Measurements from ENCODE around the gene HSD3B2. TPM values are rescaled to one million over a fixed set of nuclear protein-coding genes. Genes with fewer than 3 reads are reported as not detected.

Gene HSD3B2
- total and polyA plus RNA-seq, 2 donors: 0.42 to 0.80 TPM

DNA sequence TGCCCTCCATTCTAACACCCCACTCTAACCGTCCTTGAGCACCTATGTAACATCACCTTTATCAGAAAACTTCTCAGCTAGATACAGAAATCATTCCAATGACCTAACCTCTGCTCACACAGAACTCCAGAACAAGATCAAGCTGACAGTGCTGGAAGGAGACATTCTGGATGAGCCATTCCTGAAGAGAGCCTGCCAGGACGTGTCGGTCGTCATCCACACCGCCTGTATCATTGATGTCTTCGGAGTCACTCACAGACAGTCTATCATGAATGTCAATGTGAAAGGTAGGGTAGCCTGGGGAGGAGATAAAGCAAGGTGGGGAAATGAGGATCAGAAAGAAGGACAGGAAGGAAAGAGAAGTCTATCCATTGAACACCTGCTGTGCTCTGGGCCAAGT is 27.8 kb downstream of the HSD3B2 start:
- 94% methylated on average over 6 of the region's 6 CpGs for WGBS
- Histone ChIP-seq H3K27me3 (ENCODE audit: control insufficient read depth in 2 of 2, insufficient read depth in 1 of 2, low read length in 1 of 2) (no peaks in the 10 kb centered on the region), H3K4me3 (ENCODE audit: low read length in 2 of 2) (no peak overlapping the region), H3K9me3 (ENCODE audit: control insufficient read depth in 2 of 2, insufficient read depth in 1 of 2, low read length in 1 of 2) (no peaks in the 10 kb centered on the region), H3K4me1 (ENCODE audit: control insufficient read depth in 2 of 2, insufficient read depth in 2 of 2, low read length in 2 of 2) (no peaks in the 10 kb centered on the region), H3K36me3 (ENCODE audit: control insufficient read depth in 2 of 2, insufficient read depth in 2 of 2, low read length in 1 of 2) (no peaks in the 10 kb centered on the region), H3K27ac (ENCODE audit: low read depth in 1 of 2, low read length in 1 of 2) (no peak overlapping the region)
- DNase-seq (ENCODE audit: low read depth in 6 of 9, low spot score in 9 of 9): no peak

DNA sequence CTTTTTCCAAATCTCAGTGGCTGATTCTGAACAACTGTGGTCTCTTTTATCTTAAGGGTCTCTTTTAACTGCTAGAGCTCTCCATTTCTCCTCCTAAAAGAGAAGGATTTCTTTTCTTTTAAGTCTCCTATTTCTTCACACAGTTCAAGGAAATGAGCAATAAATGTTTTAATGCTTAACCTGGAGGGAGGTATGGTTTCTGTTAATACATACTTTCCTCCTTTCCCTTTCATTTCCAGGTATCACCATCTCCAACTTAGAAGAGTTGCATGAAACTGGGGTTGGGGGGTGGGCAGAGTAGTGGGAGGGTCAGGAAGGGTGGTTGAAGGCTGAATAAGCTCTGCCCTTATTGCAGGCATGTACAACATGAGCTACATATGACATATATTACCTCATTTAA is 31.4 kb downstream of the HSD3B2 start:
- Histone ChIP-seq H3K27ac (ENCODE audit: low read depth in 1 of 2, low read length in 1 of 2) (no peak overlapping the region), H3K36me3 (ENCODE audit: control insufficient read depth in 2 of 2, insufficient read depth in 2 of 2, low read length in 1 of 2) (no peaks in the 10 kb centered on the region), H3K4me1 (ENCODE audit: control insufficient read depth in 2 of 2, insufficient read depth in 2 of 2, low read length in 2 of 2) (no peaks in the 10 kb centered on the region), H3K9me3 (ENCODE audit: control insufficient read depth in 2 of 2, insufficient read depth in 1 of 2, low read length in 1 of 2) (no peaks in the 10 kb centered on the region), H3K27me3 (ENCODE audit: control insufficient read depth in 2 of 2, insufficient read depth in 1 of 2, low read length in 1 of 2) (no peaks in the 10 kb centered on the region), H3K4me3 (ENCODE audit: low read length in 2 of 2) (no peak overlapping the region)
- DNase-seq (ENCODE audit: low read depth in 6 of 9, low spot score in 9 of 9): no peak

DNA sequence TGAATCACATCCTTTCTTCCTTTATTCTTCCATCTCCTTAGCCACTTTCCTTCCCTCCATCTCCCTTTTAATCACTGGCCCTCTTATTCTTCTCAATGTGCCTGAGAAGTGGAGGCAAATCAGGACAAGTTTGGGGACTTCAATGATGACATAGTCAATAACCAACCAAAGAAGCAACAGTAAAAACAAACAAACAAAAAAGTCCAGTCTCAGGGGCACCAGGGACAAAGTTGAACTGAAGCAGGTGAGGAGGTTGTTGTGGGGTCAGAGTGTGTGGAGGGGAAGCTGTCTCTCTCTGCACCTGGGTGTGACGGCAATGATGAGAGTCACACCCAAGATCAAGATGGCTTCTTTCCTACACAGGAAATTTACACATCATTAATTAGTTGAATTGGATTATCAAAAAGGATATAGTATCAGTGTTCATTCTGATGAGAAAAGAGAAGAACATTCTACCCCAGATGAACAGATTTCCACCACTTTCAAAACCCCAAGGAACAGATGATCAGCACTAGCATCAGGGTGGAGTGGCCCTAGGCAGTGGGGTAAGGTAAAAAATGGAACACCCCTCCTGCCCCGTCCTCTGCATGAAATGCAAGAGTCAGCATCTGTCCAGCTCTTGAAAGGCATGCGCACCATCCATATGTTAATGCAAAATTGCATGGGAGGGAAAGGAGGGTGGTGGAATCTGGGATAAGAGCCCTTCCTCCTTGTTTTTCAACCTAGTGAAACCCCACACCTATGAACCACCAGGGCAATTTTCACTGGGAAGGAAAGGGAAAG is 32.6 kb downstream of the HSD3B2 start:
- H3K4me1 ChIP-seq (ENCODE audit: control insufficient read depth in 2 of 2, insufficient read depth in 2 of 2, low read length in 2 of 2): no peaks in the 10 kb centered on the region
- no peaks in the 10 kb centered on the region for H3K27me3 ChIP-seq (ENCODE audit: control insufficient read depth in 2 of 2, insufficient read depth in 1 of 2, low read length in 1 of 2)
- 93% methylated on average over 3 of the region's 3 CpGs for WGBS
- H3K27ac ChIP-seq (ENCODE audit: low read depth in 1 of 2, low read length in 1 of 2): no peak overlapping the region
- no peak overlapping the region for H3K4me3 ChIP-seq (ENCODE audit: low read length in 2 of 2)
- no peaks in the 10 kb centered on the region for H3K9me3 ChIP-seq (ENCODE audit: control insufficient read depth in 2 of 2, insufficient read depth in 1 of 2, low read length in 1 of 2)
- no peak for DNase-seq (ENCODE audit: low read depth in 6 of 9, low spot score in 9 of 9)
- H3K36me3 ChIP-seq (ENCODE audit: control insufficient read depth in 2 of 2, insufficient read depth in 2 of 2, low read length in 1 of 2): no peaks in the 10 kb centered on the region

DNA sequence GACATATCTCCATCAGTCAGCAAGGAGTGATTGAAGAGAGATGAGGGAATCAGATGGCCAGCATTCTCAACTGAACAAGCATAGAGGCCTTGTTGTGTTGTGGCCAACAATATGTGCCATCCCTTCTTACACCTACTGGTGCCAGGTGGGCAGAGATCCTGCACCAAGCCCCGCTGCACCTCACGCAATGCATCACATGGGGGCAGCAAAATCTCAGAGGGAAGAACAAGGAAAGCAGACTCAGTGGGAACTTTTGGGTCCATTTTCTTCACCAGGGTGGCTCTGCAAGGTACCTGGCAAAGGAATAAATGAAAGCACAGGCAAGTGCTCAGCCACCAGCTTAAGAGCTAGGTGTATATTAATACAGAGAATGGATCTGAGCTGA is 33.2 kb downstream of the HSD3B2 start:
- WGBS: 80% methylated on average over 2 of the region's 2 CpGs
- Histone ChIP-seq H3K27me3 (ENCODE audit: control insufficient read depth in 2 of 2, insufficient read depth in 1 of 2, low read length in 1 of 2) (no peaks in the 10 kb centered on the region), H3K4me1 (ENCODE audit: control insufficient read depth in 2 of 2, insufficient read depth in 2 of 2, low read length in 2 of 2) (no peaks in the 10 kb centered on the region), H3K9me3 (ENCODE audit: control insufficient read depth in 2 of 2, insufficient read depth in 1 of 2, low read length in 1 of 2) (no peaks in the 10 kb centered on the region), H3K4me3 (ENCODE audit: low read length in 2 of 2) (no peak overlapping the region), H3K27ac (ENCODE audit: low read depth in 1 of 2, low read length in 1 of 2) (no peak overlapping the region), H3K36me3 (ENCODE audit: control insufficient read depth in 2 of 2, insufficient read depth in 2 of 2, low read length in 1 of 2) (no peaks in the 10 kb centered on the region)
- no peak for DNase-seq (ENCODE audit: low read depth in 6 of 9, low spot score in 9 of 9)

DNA sequence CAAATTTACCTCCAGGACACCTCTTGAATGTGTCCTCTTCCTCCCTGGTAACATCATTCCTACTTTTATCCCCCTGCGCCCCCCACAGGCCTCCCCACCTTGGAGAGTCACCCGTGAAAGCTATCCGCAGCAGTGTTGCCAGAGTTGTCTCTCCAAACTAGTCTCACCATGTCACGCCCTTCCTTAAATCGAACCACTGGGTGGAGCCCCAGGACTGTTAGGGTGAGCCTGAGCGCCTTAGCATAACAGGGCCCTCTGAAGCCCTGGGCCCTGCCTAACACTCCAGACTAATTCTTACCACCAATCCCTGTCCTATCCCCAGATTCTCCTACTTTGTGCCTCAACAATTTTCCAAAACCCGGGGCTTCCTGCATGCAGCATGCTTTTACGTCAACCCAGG is 35.0 kb downstream of the HSD3B2 start:
- no peaks in the 10 kb centered on the region for H3K4me1 ChIP-seq (ENCODE audit: control insufficient read depth in 2 of 2, insufficient read depth in 2 of 2, low read length in 2 of 2)
- no peaks in the 10 kb centered on the region for H3K27me3 ChIP-seq (ENCODE audit: control insufficient read depth in 2 of 2, insufficient read depth in 1 of 2, low read length in 1 of 2)
- H3K4me3 ChIP-seq (ENCODE audit: low read length in 2 of 2): no peak overlapping the region
- H3K9me3 ChIP-seq (ENCODE audit: control insufficient read depth in 2 of 2, insufficient read depth in 1 of 2, low read length in 1 of 2): no peaks in the 10 kb centered on the region
- 76% methylated on average over 8 of the region's 8 CpGs for WGBS
- no peak overlapping the region for H3K27ac ChIP-seq (ENCODE audit: low read depth in 1 of 2, low read length in 1 of 2)
- no peaks in the 10 kb centered on the region for H3K36me3 ChIP-seq (ENCODE audit: control insufficient read depth in 2 of 2, insufficient read depth in 2 of 2, low read length in 1 of 2)
- DNase-seq (ENCODE audit: low read depth in 6 of 9, low spot score in 9 of 9): no peak

DNA sequence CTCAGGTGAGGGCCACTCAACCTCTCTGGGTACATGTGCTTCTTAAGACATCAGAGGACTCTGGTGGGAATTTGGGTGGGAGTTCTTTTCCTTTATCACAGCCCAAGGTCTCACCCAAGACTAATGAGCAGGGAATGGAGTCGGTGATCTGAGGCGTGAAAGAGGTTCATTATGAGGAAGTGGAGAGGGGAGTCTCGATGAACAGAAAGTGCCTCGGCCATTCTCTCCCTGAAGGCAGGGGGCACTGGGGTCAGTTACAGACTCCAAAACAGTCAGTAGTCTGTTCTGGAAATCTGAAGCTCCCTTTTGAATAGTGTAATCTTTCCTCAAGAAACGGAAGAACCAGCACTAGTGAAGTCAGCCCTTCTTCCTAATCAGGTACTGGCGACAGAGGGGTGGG is 36.2 kb downstream of the HSD3B2 start:
- Histone ChIP-seq H3K4me1 (ENCODE audit: control insufficient read depth in 2 of 2, insufficient read depth in 2 of 2, low read length in 2 of 2) (no peaks in the 10 kb centered on the region), H3K4me3 (ENCODE audit: low read length in 2 of 2) (no peak overlapping the region), H3K36me3 (ENCODE audit: control insufficient read depth in 2 of 2, insufficient read depth in 2 of 2, low read length in 1 of 2) (no peaks in the 10 kb centered on the region), H3K9me3 (ENCODE audit: control insufficient read depth in 2 of 2, insufficient read depth in 1 of 2, low read length in 1 of 2) (no peaks in the 10 kb centered on the region), H3K27me3 (ENCODE audit: control insufficient read depth in 2 of 2, insufficient read depth in 1 of 2, low read length in 1 of 2) (no peaks in the 10 kb centered on the region), H3K27ac (ENCODE audit: low read depth in 1 of 2, low read length in 1 of 2) (no peak overlapping the region)
- WGBS: 90% methylated on average over 6 of the region's 6 CpGs
- no peak for DNase-seq (ENCODE audit: low read depth in 6 of 9, low spot score in 9 of 9)

DNA sequence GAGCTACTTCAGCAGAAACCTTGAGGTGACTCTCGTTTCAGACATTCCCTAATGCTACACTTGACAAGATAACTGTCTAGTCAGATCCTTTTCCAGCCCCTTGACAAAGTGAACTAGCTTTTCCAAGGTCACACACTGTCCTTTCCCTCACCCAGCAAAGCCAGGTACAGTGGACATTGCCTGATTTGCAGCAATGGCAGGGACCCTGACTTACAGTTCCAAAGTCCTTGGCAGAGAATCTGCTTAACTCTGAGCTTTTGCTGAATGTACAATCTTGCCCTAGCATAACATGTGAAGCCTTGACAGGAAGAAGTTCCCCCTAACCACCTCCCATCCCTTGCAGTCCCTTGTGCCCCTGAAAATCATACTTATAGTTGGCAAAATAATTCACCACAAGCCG is 37.1 kb downstream of the HSD3B2 start:
- WGBS: 50% methylated on average over 2 of the region's 2 CpGs
- Histone ChIP-seq H3K27ac (ENCODE audit: low read depth in 1 of 2, low read length in 1 of 2) (no peak overlapping the region), H3K36me3 (ENCODE audit: control insufficient read depth in 2 of 2, insufficient read depth in 2 of 2, low read length in 1 of 2) (no peaks in the 10 kb centered on the region), H3K4me3 (ENCODE audit: low read length in 2 of 2) (no peak overlapping the region), H3K4me1 (ENCODE audit: control insufficient read depth in 2 of 2, insufficient read depth in 2 of 2, low read length in 2 of 2) (no peaks in the 10 kb centered on the region), H3K9me3 (ENCODE audit: control insufficient read depth in 2 of 2, insufficient read depth in 1 of 2, low read length in 1 of 2) (no peaks in the 10 kb centered on the region), H3K27me3 (ENCODE audit: control insufficient read depth in 2 of 2, insufficient read depth in 1 of 2, low read length in 1 of 2) (no peaks in the 10 kb centered on the region)
- no peak for DNase-seq (ENCODE audit: low read depth in 6 of 9, low spot score in 9 of 9)

DNA sequence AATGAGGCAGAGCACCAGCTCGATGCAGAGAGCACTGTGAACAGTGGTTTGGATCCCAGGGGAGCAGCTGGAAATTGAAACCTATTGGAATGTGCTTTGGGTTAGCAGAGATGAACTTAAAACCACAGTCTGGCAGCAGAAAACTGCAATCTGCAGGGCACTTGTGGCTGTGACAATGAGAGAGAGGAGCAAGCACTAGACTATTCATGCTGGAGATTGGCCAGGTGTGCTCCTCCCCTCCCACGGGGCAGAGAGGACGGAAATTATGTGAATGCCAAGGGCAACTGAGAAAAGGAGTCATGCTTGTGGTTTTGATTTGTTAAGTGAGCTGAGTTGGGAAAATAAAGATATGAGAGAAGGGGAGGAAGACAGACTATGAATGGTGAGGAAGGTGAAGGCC is 38.1 kb downstream of the HSD3B2 start:
- Histone ChIP-seq H3K4me3 (ENCODE audit: low read length in 2 of 2) (no peak overlapping the region), H3K36me3 (ENCODE audit: control insufficient read depth in 2 of 2, insufficient read depth in 2 of 2, low read length in 1 of 2) (no peaks in the 10 kb centered on the region), H3K9me3 (ENCODE audit: control insufficient read depth in 2 of 2, insufficient read depth in 1 of 2, low read length in 1 of 2) (no peaks in the 10 kb centered on the region), H3K4me1 (ENCODE audit: control insufficient read depth in 2 of 2, insufficient read depth in 2 of 2, low read length in 2 of 2) (no peaks in the 10 kb centered on the region), H3K27me3 (ENCODE audit: control insufficient read depth in 2 of 2, insufficient read depth in 1 of 2, low read length in 1 of 2) (no peaks in the 10 kb centered on the region), H3K27ac (ENCODE audit: low read depth in 1 of 2, low read length in 1 of 2) (no peak overlapping the region)
- no peak for DNase-seq (ENCODE audit: low read depth in 6 of 9, low spot score in 9 of 9)
- WGBS: 75% methylated on average over 3 of the region's 3 CpGs

DNA sequence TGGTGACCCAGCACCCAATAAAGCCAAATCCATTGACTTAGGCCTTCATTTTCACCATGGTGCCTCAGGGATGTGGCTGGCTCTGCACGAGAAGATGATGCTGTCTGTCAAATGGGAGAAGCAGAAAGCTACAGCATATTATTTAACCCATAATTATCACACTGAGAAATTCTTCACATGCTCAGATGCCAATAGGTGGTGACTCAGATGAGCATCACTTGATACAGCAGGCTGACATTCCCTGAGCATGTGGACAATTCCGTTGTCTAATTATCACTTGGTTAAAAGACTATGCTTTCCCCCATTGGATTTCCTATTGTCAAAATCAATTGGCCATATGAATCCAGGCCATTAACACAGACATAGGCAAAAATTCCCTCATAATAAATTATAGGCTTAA is 48.0 kb downstream of the HSD3B2 start:
- no peak overlapping the region for H3K4me3 ChIP-seq (ENCODE audit: low read length in 2 of 2)
- H3K9me3 ChIP-seq (ENCODE audit: control insufficient read depth in 2 of 2, insufficient read depth in 1 of 2, low read length in 1 of 2): no peaks in the 10 kb centered on the region
- H3K27ac ChIP-seq (ENCODE audit: low read depth in 1 of 2, low read length in 1 of 2): no peak overlapping the region
- H3K36me3 ChIP-seq (ENCODE audit: control insufficient read depth in 2 of 2, insufficient read depth in 2 of 2, low read length in 1 of 2): no peaks in the 10 kb centered on the region
- WGBS: 93% methylated on average over 2 of the region's 2 CpGs
- no peaks in the 10 kb centered on the region for H3K4me1 ChIP-seq (ENCODE audit: control insufficient read depth in 2 of 2, insufficient read depth in 2 of 2, low read length in 2 of 2)
- H3K27me3 ChIP-seq (ENCODE audit: control insufficient read depth in 2 of 2, insufficient read depth in 1 of 2, low read length in 1 of 2): no peaks in the 10 kb centered on the region
- DNase-seq (ENCODE audit: low read depth in 6 of 9, low spot score in 9 of 9): no peak

Measured in thymus (tissue), 11 donors.